ENCODE measurements around the gene SOBP.

Gene SOBP, protein sequence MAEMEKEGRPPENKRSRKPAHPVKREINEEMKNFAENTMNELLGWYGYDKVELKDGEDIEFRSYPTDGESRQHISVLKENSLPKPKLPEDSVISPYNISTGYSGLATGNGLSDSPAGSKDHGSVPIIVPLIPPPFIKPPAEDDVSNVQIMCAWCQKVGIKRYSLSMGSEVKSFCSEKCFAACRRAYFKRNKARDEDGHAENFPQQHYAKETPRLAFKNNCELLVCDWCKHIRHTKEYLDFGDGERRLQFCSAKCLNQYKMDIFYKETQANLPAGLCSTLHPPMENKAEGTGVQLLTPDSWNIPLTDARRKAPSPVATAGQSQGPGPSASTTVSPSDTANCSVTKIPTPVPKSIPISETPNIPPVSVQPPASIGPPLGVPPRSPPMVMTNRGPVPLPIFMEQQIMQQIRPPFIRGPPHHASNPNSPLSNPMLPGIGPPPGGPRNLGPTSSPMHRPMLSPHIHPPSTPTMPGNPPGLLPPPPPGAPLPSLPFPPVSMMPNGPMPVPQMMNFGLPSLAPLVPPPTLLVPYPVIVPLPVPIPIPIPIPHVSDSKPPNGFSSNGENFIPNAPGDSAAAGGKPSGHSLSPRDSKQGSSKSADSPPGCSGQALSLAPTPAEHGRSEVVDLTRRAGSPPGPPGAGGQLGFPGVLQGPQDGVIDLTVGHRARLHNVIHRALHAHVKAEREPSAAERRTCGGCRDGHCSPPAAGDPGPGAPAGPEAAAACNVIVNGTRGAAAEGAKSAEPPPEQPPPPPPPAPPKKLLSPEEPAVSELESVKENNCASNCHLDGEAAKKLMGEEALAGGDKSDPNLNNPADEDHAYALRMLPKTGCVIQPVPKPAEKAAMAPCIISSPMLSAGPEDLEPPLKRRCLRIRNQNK

DNA sequence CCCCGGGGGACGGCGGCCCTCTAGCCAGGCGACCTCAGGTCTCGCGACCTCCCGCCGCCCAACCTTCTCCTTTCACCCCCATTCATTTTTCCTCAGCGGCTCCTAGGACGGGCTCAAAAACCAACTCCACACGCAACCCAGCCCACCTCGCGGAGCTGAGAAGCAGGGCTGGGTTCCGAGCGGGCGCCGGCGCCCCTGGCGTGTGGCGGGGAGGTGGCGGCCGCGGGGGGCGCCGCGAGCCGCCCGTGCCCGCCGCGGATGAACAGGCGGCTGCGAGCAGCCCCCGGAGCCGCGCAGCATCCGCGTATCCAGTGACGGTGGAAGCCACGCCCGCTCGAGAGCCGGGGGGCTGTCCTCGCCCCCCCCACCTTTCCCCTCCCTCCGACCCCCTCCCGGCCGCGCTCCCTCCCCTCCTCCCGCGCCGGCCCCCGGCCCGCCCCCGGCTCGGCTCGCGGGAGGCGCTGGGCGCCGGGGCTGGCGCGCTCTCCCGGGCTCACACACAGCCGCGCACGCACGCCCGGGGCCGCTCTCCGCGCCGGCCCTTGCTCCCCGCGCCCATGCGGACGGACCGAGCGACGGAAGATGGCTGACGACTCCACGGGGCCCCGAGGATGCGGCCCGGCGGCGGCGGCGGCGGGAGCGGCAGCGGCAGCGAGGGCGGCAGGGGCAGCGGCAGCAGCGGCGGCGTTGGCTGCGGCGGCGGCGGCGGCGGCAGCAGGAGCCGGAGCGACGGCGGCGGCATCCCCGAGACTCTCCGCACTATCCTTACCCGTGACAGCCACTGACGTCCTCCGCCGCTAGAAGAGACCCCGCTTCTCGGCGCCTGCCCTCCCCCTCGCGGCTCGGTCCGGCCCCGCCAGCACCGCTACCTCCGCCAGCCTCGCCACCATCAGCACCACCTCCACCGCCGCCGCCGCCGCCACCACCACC is at the start of gene SOBP:
SOBP (plus strand) TSS at position 482 of the 930 bp plus-strand sequence. CDS start 500 bp downstream, outside the sequence.
- TF ChIP-seq ZFX (IDR thresholded peaks at IDR 0.05; ENCODE audit: borderline replicate concordance) = no peak
- TF ChIP-seq, protein P1, sequence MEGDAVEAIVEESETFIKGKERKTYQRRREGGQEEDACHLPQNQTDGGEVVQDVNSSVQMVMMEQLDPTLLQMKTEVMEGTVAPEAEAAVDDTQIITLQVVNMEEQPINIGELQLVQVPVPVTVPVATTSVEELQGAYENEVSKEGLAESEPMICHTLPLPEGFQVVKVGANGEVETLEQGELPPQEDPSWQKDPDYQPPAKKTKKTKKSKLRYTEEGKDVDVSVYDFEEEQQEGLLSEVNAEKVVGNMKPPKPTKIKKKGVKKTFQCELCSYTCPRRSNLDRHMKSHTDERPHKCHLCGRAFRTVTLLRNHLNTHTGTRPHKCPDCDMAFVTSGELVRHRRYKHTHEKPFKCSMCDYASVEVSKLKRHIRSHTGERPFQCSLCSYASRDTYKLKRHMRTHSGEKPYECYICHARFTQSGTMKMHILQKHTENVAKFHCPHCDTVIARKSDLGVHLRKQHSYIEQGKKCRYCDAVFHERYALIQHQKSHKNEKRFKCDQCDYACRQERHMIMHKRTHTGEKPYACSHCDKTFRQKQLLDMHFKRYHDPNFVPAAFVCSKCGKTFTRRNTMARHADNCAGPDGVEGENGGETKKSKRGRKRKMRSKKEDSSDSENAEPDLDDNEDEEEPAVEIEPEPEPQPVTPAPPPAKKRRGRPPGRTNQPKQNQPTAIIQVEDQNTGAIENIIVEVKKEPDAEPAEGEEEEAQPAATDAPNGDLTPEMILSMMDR (IDR thresholded peaks at IDR 0.05) = no peak
- no peak within 1 kb of the TSS for H3K27ac ChIP-seq

DNA sequence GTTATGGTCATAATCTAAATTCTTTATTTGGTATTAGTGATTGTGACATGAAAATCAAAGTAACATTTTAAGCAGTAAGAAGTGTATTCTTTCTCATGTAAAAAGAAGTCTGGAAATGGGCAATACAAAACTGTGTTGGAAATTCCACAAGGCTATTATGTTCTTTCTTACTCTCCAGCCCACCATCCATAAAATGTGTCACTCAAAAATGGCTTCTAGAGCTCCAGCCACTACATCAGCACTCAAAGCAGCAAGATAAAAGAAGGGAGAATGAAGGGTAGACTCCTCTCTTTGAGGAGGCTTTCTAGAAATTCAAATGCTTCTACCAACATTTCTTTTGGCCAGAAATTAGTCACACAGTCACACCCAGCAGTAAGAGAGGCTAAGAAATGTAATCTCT is 49.0 kb upstream of the SOBP start:
- TF ChIP-seq ZFX (IDR thresholded peaks at IDR 0.05; ENCODE audit: borderline replicate concordance) = no peak
- TF ChIP-seq, protein P1 (IDR thresholded peaks at IDR 0.05) = no peak
- no peak overlapping the region for H3K27ac ChIP-seq

DNA sequence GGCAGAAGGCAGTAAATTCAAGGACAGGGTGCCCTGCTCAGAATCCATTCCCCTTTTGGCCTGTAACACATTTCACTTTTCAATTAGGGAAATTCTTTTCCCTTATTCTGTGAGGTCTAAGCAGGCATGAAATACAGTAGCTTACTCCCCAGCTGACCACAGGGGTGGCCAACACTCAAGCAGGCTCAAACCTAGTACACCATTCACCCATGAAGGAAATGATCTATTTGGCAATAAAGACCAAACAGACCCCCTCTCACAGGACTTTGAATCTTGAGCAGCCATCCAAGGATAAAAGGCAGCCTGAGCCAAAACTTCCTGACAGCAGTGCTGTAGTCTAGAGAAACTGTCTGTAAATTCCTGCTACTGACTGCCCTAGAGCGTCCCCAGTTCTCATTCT is 48.2 kb upstream of the SOBP start:
- H3K27ac ChIP-seq = no peak overlapping the region

DNA sequence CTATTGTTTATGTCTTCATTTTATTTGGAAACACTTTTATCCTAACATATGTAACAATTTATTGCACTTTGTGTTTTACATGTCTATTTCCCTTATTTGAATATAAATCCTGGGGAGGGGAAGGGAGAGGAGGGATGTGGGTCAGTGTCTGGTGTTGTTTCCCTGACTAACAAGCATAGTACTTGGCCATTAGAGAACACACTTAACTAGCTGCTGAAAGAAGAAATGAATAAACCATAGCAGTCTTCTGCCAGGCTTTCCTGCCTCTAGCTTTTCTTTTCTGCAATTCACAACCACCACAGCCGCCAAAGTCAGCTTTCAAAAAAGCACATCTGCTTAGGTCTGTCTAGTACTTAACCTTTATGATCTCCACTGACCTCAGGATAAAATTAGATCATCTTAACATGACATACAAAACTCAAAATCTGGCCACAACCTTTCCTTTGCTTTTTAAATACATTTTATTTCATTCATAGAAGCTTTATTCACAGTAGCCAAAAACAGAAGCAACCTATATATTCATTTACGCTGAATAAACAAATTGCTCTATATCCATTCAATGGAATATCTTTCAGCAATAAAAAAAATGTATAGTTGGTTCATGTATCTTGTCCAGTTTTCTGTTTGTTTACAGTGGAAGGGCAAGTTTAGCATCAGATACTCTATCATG is 46.8 kb upstream of the SOBP start:
- TF ChIP-seq ZFX (IDR thresholded peaks at IDR 0.05; ENCODE audit: borderline replicate concordance) = no peak
- TF ChIP-seq, protein P1 (IDR thresholded peaks at IDR 0.05) = no peak
- no peak overlapping the region for H3K27ac ChIP-seq

More for the DNA sequence above, 48.2 kb upstream of the SOBP start:
- TF ChIP-seq, protein P1 (IDR thresholded peaks at IDR 0.05) = no peak
- no peak for TF ChIP-seq ZFX (IDR thresholded peaks at IDR 0.05; ENCODE audit: borderline replicate concordance)

DNA sequence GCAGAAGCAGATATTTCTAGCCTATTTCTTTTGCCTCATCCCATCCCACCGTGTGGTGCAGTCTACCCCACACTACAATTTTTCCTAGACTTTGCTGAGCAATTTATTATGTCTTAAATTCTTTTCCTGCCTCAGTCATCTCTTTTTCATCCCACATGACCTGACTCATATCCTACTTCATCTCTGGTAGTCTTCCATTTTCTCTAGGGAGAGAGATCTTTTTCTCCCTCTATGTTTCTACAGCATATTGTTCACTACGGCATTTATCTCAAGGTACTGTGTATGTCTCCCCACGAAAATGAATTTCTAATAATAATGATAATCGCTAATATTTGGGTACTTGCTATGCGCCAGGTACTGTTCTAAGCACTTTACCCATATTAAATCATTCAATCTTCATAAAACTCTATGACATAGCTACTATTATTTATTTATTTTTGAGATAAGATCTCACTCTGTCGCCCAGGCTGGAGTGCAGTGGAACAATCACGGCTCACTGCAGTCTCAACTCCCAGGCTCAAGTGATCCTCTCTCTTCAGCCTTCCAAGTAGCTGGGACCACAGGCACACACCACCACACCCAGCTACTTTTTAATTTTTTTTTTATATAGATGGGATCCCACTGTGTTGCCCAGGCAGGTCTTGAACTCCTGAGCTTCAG is 46.2 kb upstream of the SOBP start:
- H3K27ac ChIP-seq = no peak overlapping the region
- no peak for TF ChIP-seq ZFX (IDR thresholded peaks at IDR 0.05; ENCODE audit: borderline replicate concordance)
- TF ChIP-seq, protein P1 (IDR thresholded peaks at IDR 0.05) = no peak

DNA sequence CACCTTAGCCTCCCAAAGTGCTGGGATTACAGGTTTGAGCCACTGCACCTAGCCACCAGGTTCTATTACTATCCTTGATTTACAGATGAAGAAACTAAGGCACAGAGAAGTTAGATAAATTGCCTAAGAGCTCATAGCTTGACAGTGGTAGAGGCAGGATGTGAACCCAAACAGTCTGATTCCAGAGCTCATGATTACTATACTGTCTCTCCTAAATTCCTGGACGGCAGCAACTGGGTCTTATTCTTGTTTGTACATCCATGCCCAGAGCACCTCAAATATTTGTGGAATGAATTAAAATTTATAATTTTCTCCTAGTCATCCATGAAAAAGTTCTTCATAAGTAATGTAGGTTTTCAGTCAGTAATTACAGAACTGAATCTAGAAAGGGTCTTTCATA is 45.6 kb upstream of the SOBP start:
- no peak overlapping the region for H3K27ac ChIP-seq
- no peak for TF ChIP-seq ZFX (IDR thresholded peaks at IDR 0.05; ENCODE audit: borderline replicate concordance)
- TF ChIP-seq, protein P1 (IDR thresholded peaks at IDR 0.05) = no peak

Measured in 22Rv1 (cell line).